Bronchial epithelial cell (primary cell): Measurements from ENCODE around the gene TRPM4. TPM values are rescaled to one million over a fixed set of nuclear protein-coding genes. Genes with fewer than 3 reads are reported as not detected.

Source experiments
- DNase-seq: peaks from one replicate; pipeline ENCODE4 v3.0.0-alpha.2; 2010; ENCODE audit warnings: low read depth
- FAIRE-seq: peaks from 2 replicates; lab custom pipeline; 2011; peaks lifted over from hg19 to GRCh38; lab: Jason Lieb, UNC
- H3K27me3 ChIP-seq: 2 replicates; pipeline ENCODE4 v1.5.1; 2011; ENCODE audit warnings: low read length; ENCODE audit not compliant: control insufficient read depth, insufficient read depth
- H3K36me3 ChIP-seq: 2 replicates; pipeline ENCODE4 v1.5.1; 2011; ENCODE audit warnings: low read length; ENCODE audit not compliant: control insufficient read depth, insufficient read depth
- H3K4me3 ChIP-seq: 2 replicates; pipeline ENCODE4 v1.5.1; 2011; ENCODE audit warnings: mild to moderate bottlenecking, low read depth, low read length, control low read depth
- total RNA-seq: library from RNA; depleted of rRNA; stranded (reverse); fragments of >200 nt; gene quantifications from 2 replicates; pipeline ENCODE4 v1.2.1, GENCODE V29; 2014
- TF ChIP-seq, protein P1 (sequence below): IDR thresholded peaks from 2 replicates; pipeline ENCODE4 v1.5.1; 2011; ENCODE audit warnings: mild to moderate bottlenecking, moderate library complexity, low read length, control low read depth, inconsistent platforms; ENCODE audit not compliant: insufficient read depth, severe bottlenecking

Gene TRPM4
- total RNA-seq, 1 donor from 2014 or later: 11.1 TPM

- peak; percentile 33 for DNase-seq
Observed at GRCh38 chr19:49150106-49150943, 7.3 kb upstream of the TRPM4 start.

GRCh38 chr19:49150944-49151243 lies 6.7 kb upstream of the TRPM4 start:
- TF ChIP-seq, protein P1, sequence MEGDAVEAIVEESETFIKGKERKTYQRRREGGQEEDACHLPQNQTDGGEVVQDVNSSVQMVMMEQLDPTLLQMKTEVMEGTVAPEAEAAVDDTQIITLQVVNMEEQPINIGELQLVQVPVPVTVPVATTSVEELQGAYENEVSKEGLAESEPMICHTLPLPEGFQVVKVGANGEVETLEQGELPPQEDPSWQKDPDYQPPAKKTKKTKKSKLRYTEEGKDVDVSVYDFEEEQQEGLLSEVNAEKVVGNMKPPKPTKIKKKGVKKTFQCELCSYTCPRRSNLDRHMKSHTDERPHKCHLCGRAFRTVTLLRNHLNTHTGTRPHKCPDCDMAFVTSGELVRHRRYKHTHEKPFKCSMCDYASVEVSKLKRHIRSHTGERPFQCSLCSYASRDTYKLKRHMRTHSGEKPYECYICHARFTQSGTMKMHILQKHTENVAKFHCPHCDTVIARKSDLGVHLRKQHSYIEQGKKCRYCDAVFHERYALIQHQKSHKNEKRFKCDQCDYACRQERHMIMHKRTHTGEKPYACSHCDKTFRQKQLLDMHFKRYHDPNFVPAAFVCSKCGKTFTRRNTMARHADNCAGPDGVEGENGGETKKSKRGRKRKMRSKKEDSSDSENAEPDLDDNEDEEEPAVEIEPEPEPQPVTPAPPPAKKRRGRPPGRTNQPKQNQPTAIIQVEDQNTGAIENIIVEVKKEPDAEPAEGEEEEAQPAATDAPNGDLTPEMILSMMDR: no peak
- peak overlapping the region; percentile 67 for H3K4me3 ChIP-seq
- FAIRE-seq (no peak), DNase-seq (no peak)
- no peaks in the 10 kb centered on the region for H3K27me3 ChIP-seq
- H3K36me3 ChIP-seq: no peaks in the 10 kb centered on the region

More at GRCh38 chr19:49150106-49150943, 7.3 kb upstream of the TRPM4 start:
- H3K36me3 ChIP-seq: no peaks in the 10 kb centered on the region
- no peaks in the 10 kb centered on the region for H3K27me3 ChIP-seq
- H3K4me3 ChIP-seq: peak overlapping the region; percentile 67
- TF ChIP-seq, protein P1: no peak
- FAIRE-seq: no peak

DNA sequence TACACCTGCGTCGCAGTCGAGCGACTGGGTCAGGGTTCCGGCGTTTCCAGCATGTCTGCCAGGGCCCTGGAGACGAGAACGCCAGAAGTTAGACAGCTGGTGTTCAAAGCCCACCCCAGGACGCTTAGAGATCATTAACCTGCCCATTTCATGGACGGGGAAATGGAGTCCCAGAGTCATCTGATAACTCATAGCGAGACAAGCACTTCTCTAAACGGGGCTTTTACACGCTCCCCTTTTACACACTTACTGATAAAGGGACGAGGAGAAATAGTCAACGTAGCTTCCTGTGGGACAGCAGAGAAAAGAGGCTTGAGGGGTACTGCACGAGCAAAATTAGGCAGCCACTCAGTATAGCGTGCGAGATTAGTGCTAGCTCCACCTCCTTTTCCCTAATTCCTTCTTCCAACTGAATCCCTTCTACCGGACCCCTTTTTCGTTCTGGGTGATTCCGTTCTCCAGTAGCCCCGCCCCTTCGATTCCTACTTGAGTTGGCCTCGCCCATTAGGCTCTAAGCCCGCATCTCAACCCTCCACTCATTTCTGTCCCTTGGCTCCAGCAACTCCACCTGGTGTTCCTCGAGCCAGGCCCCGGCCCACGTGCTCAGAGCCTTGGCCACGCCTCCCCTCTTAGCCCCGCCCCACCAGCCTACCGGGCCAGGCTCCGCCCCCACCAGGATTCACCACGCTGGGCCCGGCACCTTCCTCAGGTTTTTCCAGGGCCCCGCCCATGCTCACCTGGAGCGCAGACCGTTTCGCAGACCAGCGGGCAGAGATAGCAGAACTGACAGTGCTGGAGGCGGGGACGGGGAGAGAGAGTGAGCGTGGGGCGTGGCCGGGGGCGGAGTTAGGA lies 6.1 kb upstream of the TRPM4 start:
- peak; percentile 87 for DNase-seq
- no peak for FAIRE-seq
- no peaks in the 10 kb centered on the region for H3K36me3 ChIP-seq
- H3K27me3 ChIP-seq: no peaks in the 10 kb centered on the region
- no peak overlapping the region for H3K4me3 ChIP-seq
- TF ChIP-seq, protein P1: no peak

DNA sequence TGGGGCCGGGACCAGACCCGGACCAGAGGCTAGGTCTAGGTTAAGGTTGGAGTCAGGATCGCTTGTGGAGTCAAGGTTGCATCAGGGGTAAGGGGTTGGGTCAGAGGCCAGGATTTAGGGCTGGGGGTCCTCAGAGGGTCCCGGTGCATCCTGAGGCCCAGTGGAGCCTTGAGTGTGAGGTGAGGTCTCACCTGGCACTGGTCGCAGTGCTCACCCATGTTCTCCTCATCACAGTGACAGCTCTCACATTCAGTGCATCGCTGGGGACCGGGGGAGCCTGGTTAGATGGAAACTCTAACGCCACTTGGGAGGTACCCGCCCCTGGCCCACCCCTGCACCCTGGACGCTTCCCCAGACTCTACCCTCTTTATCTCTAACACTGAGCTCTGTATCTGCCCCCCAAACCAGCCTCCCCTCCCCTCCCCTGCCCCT lies 5.5 kb upstream of the TRPM4 start:
- FAIRE-seq (no peak), DNase-seq (no peak)
- no peaks in the 10 kb centered on the region for H3K27me3 ChIP-seq
- no peaks in the 10 kb centered on the region for H3K36me3 ChIP-seq
- TF ChIP-seq, protein P1: no peak
- no peak overlapping the region for H3K4me3 ChIP-seq

DNA sequence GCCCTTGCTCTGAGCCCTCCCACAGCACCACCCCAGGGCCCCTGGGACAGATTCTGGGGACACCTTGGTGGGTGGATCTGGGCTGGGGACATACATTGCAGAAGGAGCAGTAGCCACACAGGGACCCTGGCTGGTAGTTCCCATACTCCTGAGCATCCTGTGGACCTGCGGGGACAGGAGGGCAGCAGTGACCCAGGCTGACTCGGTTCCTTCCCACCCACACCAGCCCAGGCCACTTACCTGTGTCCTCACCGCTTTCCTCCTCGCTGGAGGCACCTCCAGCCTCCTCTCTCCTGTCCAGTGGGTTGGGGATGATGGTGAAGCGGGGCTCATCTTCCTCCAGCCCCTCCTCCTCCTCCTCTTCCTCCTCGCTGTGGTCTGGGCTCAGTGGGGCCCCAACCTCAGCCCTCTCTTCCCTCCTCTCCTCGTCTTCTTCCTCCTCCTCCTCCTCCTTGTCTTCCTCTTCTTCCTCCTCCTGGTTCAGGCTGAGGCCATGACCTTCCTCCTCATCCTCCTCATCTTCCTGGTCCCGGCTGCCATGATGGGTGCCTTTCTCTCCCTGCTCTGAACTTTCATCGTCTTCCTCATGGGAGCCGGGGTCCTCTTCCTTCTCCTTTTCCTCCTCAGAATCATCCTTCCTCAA lies 4.3 kb upstream of the TRPM4 start:
- Histone ChIP-seq H3K4me3 (no peak overlapping the region), H3K27me3 (no peaks in the 10 kb centered on the region), H3K36me3 (no peaks in the 10 kb centered on the region)
- FAIRE-seq: no peak
- no peak for DNase-seq
- TF ChIP-seq, protein P1: no peak
